Psoas muscle (tissue), 8 donors: ENCODE results near the gene DIPK1B. TPM values are rescaled to one million over a fixed set of nuclear protein-coding genes. Genes with fewer than 3 reads are reported as not detected.

Source experiments
- ATAC-seq, 4 donors: fragments of 200-7000 bp; cut with Tn5 transposase; one replicate each; pipeline ENCODE4 v1.9.1; 2020; ENCODE audit warnings: moderate library complexity in 3 of 4, mild to moderate bottlenecking in 2 of 4
- DNase-seq, 2 donors: peaks; one replicate each; pipeline ENCODE4 v3.0.0-alpha.2; 2020
- H3K27ac ChIP-seq: fragments of 200-600 bp; one replicate; pipeline ENCODE4 v1.8.0; 2022
- H3K27me3 ChIP-seq, 3 donors: fragments of 200-600 bp in 1 of 3; one replicate each; pipeline versions ENCODE4 v1.6.1 to v1.8.0; 2013 to 2022; ENCODE audit warnings: low read length in 2 of 3, mild to moderate bottlenecking in 2 of 3, moderate library complexity in 1 of 3; ENCODE audit not compliant: insufficient read depth in 3 of 3
- H3K36me3 ChIP-seq, 2 donors: fragments of 200-600 bp in 1 of 2; one replicate each; pipeline versions ENCODE4 v1.6.1 to v1.8.0; 2013 to 2022; ENCODE audit warnings: low read depth in 1 of 2, mild to moderate bottlenecking in 1 of 2, moderate library complexity in 1 of 2; ENCODE audit not compliant: insufficient read depth in 1 of 2
- H3K4me1 ChIP-seq: fragments of 200-600 bp; one replicate; pipeline ENCODE4 v1.8.0; 2022
- H3K4me3 ChIP-seq: fragments of 200-600 bp; one replicate; pipeline ENCODE4 v1.8.0; 2022; ENCODE audit warnings: mild to moderate bottlenecking
- H3K9me3 ChIP-seq: fragments of 200-600 bp; one replicate; pipeline ENCODE4 v1.8.0; 2022
- WGBS, 3 donors: extraction: QIAGEN DNeasy Blood & Tissue Kit; methylation state at CpG; one replicate each; pipeline versions ENCODE4 v1.1.6 to v1.1.7; 2013; 5-methylcytosine and 5-hydroxymethylcytosine counted together
- intact Hi-C, 2 donors: fragments of 100-400 bp; cut with DNase I; formaldehyde crosslinking; loops; one replicate each; pipeline versions ENCODE4 v1.11.0 to v1.14.2; 2022
- polyA plus RNA-seq, 3 donors: library from polyadenylated mRNA; stranded (reverse); fragments of 200-250 nt; gene quantifications; one replicate each; pipeline ENCODE4 v1.2.3, GENCODE V29; 2013
- total RNA-seq, 4 donors: library from RNA; stranded (reverse); fragmentation: NEBNext Ultra II Directional in 2 of 4; extraction: Animal tissue kit (Norgen Biotek cat#: 25700) in 2 of 4; gene quantifications; one replicate each; pipeline versions ENCODE4 v1.2.1 to v1.2.4, GENCODE V29; 2021 to 2023
- TF ChIP-seq, protein P1 (sequence below): fragments of 200-600 bp; IDR thresholded peaks from one replicate; pipeline ENCODE4 v1.8.0; 2022; ENCODE audit warnings: antibody characterized with exemption
- donor health status: healthy with polysubstance abuse.
- donor health status: DM: no; HTN: no; CAD: no; lungs with moderate emphysema.
- donor health status: Bipolar disorder and iron deficiency.
- donor health status: healthy.
- donor health status: DM: yes; HTN: yes; CAD: no.
- donor health status: DM: no; HTN: no; CAD: no.
- donor health status: DM: no; HTN: no; CAD: no.
- donor health status: DM: yes; HTN: yes; CAD: no.

Gene DIPK1B
- total and polyA plus RNA-seq, 7 donors: 1.4 to 5.3 (median 2.4) TPM

DNA sequence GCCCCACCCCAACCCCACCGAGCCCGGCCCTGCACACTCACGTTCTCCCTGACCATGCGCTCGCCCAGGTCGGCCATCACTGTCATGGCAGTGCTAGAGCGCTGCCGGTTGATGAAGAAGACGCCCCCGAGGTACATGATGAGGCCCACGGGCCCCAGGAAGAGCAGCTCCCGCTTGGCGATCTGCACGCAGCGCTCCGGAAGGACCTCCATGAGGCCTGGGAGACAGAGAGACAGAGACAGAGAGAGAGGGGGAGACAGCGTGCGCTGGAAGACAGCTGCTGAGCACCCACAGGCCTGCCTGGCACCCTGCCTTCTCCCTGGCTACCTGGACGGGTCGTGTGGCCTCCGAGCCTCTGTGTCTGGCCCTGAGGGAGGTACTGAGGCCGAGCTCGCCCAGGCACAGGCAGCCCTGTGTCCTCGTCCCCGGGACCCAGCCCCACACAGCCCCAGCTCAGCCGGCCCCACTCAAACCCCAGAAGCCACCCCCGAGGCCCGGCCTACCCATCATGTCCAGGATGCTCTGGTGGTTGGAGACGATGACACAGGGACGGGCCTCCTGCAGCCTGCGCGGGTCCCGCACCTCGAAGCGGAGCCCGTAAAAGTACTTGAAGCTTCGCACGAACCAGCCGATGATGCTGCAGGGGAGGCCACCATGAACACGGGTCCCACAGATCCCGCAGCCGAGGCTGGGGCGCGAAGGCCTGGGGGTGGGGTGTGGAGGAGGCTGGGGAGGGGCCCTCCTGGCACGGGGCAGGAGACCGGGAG lies 35.3 kb upstream of the DIPK1B start:
- ATAC-seq (no peak), DNase-seq (no peak)
- Histone ChIP-seq H3K4me1 (peaks cover 18% of the 10 kb centered on the region), H3K9me3 (no peaks in the 10 kb centered on the region), H3K36me3 (peaks cover 0 to 24% of the 10 kb centered on the region in 2 donors), H3K27me3 (no peaks in the 10 kb centered on the region), H3K27ac (no peak overlapping the region), H3K4me3 (no peak overlapping the region)
- WGBS, 3 donors: 89 to 91% (median 89%) methylated on average over 44 to 46 of the region's 46 CpGs
- intact Hi-C loops: no loop called here
- TF ChIP-seq, protein P1, sequence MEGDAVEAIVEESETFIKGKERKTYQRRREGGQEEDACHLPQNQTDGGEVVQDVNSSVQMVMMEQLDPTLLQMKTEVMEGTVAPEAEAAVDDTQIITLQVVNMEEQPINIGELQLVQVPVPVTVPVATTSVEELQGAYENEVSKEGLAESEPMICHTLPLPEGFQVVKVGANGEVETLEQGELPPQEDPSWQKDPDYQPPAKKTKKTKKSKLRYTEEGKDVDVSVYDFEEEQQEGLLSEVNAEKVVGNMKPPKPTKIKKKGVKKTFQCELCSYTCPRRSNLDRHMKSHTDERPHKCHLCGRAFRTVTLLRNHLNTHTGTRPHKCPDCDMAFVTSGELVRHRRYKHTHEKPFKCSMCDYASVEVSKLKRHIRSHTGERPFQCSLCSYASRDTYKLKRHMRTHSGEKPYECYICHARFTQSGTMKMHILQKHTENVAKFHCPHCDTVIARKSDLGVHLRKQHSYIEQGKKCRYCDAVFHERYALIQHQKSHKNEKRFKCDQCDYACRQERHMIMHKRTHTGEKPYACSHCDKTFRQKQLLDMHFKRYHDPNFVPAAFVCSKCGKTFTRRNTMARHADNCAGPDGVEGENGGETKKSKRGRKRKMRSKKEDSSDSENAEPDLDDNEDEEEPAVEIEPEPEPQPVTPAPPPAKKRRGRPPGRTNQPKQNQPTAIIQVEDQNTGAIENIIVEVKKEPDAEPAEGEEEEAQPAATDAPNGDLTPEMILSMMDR: no peak

DNA sequence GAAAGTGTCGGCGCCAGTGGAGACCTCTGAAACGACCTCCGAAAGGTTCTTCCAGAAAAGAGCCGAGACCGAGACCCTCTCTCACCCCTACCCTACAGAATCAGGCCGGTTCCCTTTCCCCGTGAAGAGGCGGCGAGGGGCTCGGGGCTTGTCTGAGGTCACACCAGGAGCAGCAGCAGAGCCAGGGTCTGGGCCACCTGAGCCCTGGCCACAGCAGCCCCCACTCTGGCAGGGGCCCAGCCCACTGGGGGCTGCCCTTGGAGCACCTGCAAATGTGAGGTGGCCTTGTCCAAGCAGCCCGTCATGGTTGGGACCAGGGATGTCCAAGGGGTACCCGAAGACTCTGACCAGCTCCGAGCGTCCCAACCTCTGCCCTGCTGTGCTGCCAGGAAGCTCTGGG lies 34.3 kb upstream of the DIPK1B start:
- intact Hi-C loops: no loop called here
- ATAC-seq (no peak), DNase-seq (no peak)
- Histone ChIP-seq H3K27ac (no peak overlapping the region), H3K27me3 (no peaks in the 10 kb centered on the region), H3K36me3 (peaks cover 0 to 23% of the 10 kb centered on the region in 2 donors), H3K4me3 (no peak overlapping the region), H3K9me3 (no peaks in the 10 kb centered on the region), H3K4me1 (peaks cover 18% of the 10 kb centered on the region)
- TF ChIP-seq, protein P1: no peak
- whole genome bisulfite sequencing, 3 donors: 91 to 94% (median 92%) methylated on average over 13 to 15 of the region's 15 CpGs

DNA sequence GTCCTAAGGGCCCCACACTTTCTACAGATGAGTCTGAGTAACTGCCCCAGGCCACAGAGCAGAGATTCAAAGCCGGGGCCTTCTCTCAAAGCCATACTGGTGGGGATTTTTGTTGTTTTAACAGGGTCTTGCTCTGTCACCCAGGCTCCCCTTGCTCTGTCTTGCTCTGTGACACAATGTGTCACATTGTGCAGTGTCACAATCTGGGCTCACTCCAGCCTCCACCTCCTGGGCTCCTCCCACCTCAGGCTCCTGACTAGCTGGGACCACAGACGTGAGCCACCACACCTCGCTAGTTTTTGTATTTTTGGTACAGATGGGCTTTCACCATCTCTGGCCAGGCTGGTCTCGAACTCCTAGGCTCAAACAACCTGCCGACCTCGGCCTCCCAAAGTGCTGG lies 33.7 kb upstream of the DIPK1B start:
- peaks cover 18% of the 10 kb centered on the region for H3K4me1 ChIP-seq
- 83 to 89% (median 86%) methylated on average over 6 of the region's 6 CpGs for WGBS, 3 donors

DNA sequence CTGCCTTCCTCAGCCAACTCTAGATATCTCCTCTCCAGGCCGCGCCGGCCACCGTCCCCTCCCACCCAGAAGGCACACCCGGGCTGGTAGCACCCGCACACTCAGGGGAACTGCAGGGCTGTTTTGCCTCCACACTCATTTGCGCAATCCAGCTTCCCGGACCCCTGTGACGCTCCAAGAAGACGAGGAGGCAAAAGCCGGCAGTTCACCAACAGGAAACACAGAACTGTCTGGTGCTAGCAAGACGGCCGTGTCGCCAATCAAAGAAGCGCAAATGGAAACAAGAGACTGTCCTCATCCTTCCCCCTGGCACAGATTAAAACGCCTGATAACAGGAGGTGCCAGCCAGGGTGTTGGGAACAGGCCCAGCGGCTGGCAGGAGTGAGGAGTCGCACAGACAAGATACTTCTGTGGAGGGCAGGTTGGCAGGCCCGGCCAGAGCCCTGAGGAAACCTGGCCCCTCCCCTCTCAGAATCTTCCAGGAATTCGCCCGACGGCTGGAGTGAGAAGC lies 32.9 kb upstream of the DIPK1B start:
- intact Hi-C loops: no loop called here
- 28 to 43% (median 29%) methylated on average over 22 of the region's 22 CpGs for WGBS, 3 donors

More for the DNA sequence above, 33.7 kb upstream of the DIPK1B start:
- H3K36me3 ChIP-seq: peaks cover 0 to 20% of the 10 kb centered on the region in 2 donors
- intact Hi-C loops: no loop called here
- no peaks in the 10 kb centered on the region for H3K27me3 ChIP-seq
- DNase-seq: no peak
- H3K9me3 ChIP-seq: no peaks in the 10 kb centered on the region
- H3K4me3 ChIP-seq: no peak overlapping the region
- peak in 2 of 4 donors; percentile 23 to 33 for ATAC-seq
- TF ChIP-seq, protein P1: no peak
- H3K27ac ChIP-seq: no peak overlapping the region

More for the DNA sequence above, 32.9 kb upstream of the DIPK1B start:
- TF ChIP-seq, protein P1: no peak
- no peaks in the 10 kb centered on the region for H3K9me3 ChIP-seq
- H3K36me3 ChIP-seq: peaks cover 0 to 19% of the 10 kb centered on the region in 2 donors
- DNase-seq: peak; percentile 67 to 81
- ATAC-seq: peak; percentile 56 to 84 (median 78)
- H3K4me1 ChIP-seq: peaks cover 18% of the 10 kb centered on the region
- peak overlapping the region; percentile 30 for H3K4me3 ChIP-seq
- no peaks in the 10 kb centered on the region for H3K27me3 ChIP-seq
- peak overlapping the region; percentile 74 for H3K27ac ChIP-seq
